D721Med (cell line): ENCODE data around the gene TCHHL1.
"Not testable (repeated sequence)": the region's sequence is repeated elsewhere in the genome, so short reads cannot be mapped to it uniquely, and the experiment has no call there.

ENCODE experiments used
- DNase-seq: peaks from one replicate; pipeline ENCODE4 v3.0.0; 2011; ENCODE audit warnings: low spot score; ENCODE audit not compliant: insufficient read length
- FAIRE-seq: peaks from 2 replicates; lab custom pipeline; 2011; peaks lifted over from hg19 to GRCh38; lab: Jason Lieb, UNC
- CTCF ChIP-seq: IDR thresholded peaks from 2 replicates; pipeline ENCODE4 v1.5.1; 2012; ENCODE audit warnings: mild to moderate bottlenecking, control low read depth; ENCODE audit not compliant: insufficient read depth; ENCODE audit errors: missing control alignments

The TCHHL1 gene

GRCh38 chr1:152086760-152087159 lies 2.1 kb downstream of the TCHHL1 start:
- FAIRE-seq (no peak), DNase-seq (no peak)
- TF ChIP-seq CTCF, result no peak

- FAIRE-seq, result no peak
- no peak for DNase-seq
- TF ChIP-seq CTCF, result no peak
Measured at GRCh38 chr1:152084853-152085252, 4.0 kb downstream of the TCHHL1 start.

GRCh38 chr1:152081026-152081425 lies 7.8 kb downstream of the TCHHL1 start:
- not testable (repeated sequence) for FAIRE-seq

GRCh38 chr1:152080494-152080893 lies 8.4 kb downstream of the TCHHL1 start:
- DNase-seq, FAIRE-seq: not testable (repeated sequence)

More at GRCh38 chr1:152081026-152081425, 7.8 kb downstream of the TCHHL1 start:
- not testable (repeated sequence) for DNase-seq

GRCh38 chr1:152078831-152079441 lies 9.9 kb downstream of the TCHHL1 start:
- no peak for TF ChIP-seq CTCF
- FAIRE-seq, result no peak
- DNase-seq, result no peak

GRCh38 chr1:152072311-152072710 lies 16.6 kb downstream of the TCHHL1 start:
- TF ChIP-seq CTCF, result no peak
- DNase-seq (no peak), FAIRE-seq (no peak)

GRCh38 chr1:152071123-152071522 lies 17.7 kb downstream of the TCHHL1 start:
- TF ChIP-seq CTCF, result no peak
- FAIRE-seq (no peak), DNase-seq (no peak)

GRCh38 chr1:152067929-152068328 lies 20.9 kb downstream of the TCHHL1 start:
- FAIRE-seq (no peak), DNase-seq (no peak)
- no peak for TF ChIP-seq CTCF
